CD14-positive monocyte (primary cell): ENCODE measurements around the gene EML6. TPM values are rescaled to one million over a fixed set of nuclear protein-coding genes. Genes with fewer than 3 reads are reported as not detected.

ENCODE experiments used
- DNase-seq, 3 donors: peaks; one replicate each; pipeline ENCODE4 v3.0.0-alpha.2; 2011 to 2022
- H2AFZ ChIP-seq: 2 replicates; pipeline ENCODE4 v1.6.0; 2012; ENCODE audit warnings: mild to moderate bottlenecking, low read depth, low read length, inconsistent platforms; ENCODE audit not compliant: insufficient read depth, poor library complexity, severe bottlenecking
- H3K27ac ChIP-seq, 2 donors: 1 replicate in 1 of 2; 2 replicates in 1 of 2; pipeline ENCODE4 v1.5.1; 2012 to 2013; ENCODE audit warnings: low read length in 2 of 2, control low read depth in 1 of 2, inconsistent platforms in 1 of 2, low read depth in 1 of 2, mild to moderate bottlenecking in 1 of 2
- H3K27me3 ChIP-seq, 2 donors: one replicate each; pipeline versions ENCODE4 v1.6.0 to v1.6.1; 2011 to 2013; ENCODE audit warnings: low read length in 2 of 2; ENCODE audit not compliant: control insufficient read depth in 2 of 2, insufficient read depth in 2 of 2
- H3K36me3 ChIP-seq, 2 donors: replicated peaks in 1 of 2; 1 replicate in 1 of 2; 2 replicates in 1 of 2; pipeline versions ENCODE4 v1.5.1 to v1.6.1; 2012 to 2013; ENCODE audit warnings: low read length in 2 of 2, control low read depth in 1 of 2, inconsistent platforms in 1 of 2, mild to moderate bottlenecking in 1 of 2; ENCODE audit not compliant: insufficient read depth in 2 of 2, control insufficient read depth in 1 of 2
- H3K4me1 ChIP-seq, 2 donors: 1 replicate in 1 of 2; 2 replicates in 1 of 2; pipeline versions ENCODE4 v1.5.1 to v1.6.1; 2012 to 2013; ENCODE audit warnings: low read length in 2 of 2, control low read depth in 1 of 2, inconsistent platforms in 1 of 2, mild to moderate bottlenecking in 1 of 2, moderate library complexity in 1 of 2; ENCODE audit not compliant: insufficient read depth in 2 of 2, control insufficient read depth in 1 of 2
- H3K4me2 ChIP-seq: replicated peaks from 2 replicates; pipeline ENCODE3; 2012; ENCODE audit warnings: low read length, moderate library complexity, mild to moderate bottlenecking; ENCODE audit not compliant: poor library complexity, severe bottlenecking; ENCODE audit errors: extremely low read depth
- H3K4me3 ChIP-seq, 3 experiments: fragments of 200-600 bp in 1 of 3; sonication (generic) in 1 of 3; replicated peaks in 1 of 3; 1 replicate in 2 of 3; 2 replicates in 1 of 3; pipeline ENCODE4 v1.5.1; 2011 to 2013; ENCODE audit warnings: low read length in 3 of 3, mild to moderate bottlenecking in 3 of 3, control low read depth in 2 of 3, low read depth in 2 of 3, inconsistent platforms in 1 of 3, moderate library complexity in 1 of 3
- H3K79me2 ChIP-seq: 2 replicates; pipeline ENCODE4 v1.6.0; 2012; ENCODE audit warnings: mild to moderate bottlenecking, control low read depth, inconsistent platforms, low read length, moderate library complexity; ENCODE audit not compliant: insufficient read depth
- H3K9ac ChIP-seq: 2 replicates; pipeline ENCODE4 v1.6.0; 2017; ENCODE audit warnings: low read length, mild to moderate bottlenecking; ENCODE audit not compliant: insufficient read depth, poor library complexity, severe bottlenecking
- H3K9me3 ChIP-seq, 2 donors: replicated peaks in 1 of 2; 1 replicate in 1 of 2; 2 replicates in 1 of 2; pipeline versions ENCODE4 v1.5.1 to v1.6.1; 2012 to 2013; ENCODE audit warnings: low read length in 2 of 2, control low read depth in 1 of 2; ENCODE audit not compliant: control insufficient read depth in 1 of 2, insufficient read depth in 1 of 2
- H4K20me1 ChIP-seq: 2 replicates; pipeline ENCODE4 v1.6.0; 2012; ENCODE audit warnings: mild to moderate bottlenecking, low read length, control low read depth, moderate library complexity; ENCODE audit not compliant: insufficient read depth
- H3K27ac Mint-ChIP-seq, 7 donors: one replicate each; pipeline ENCODE4 v1.8.0; 2020; ENCODE audit warnings: mild to moderate bottlenecking in 7 of 7, mixed read lengths in 7 of 7, moderate library complexity in 6 of 7, inconsistent platforms in 2 of 7
- H3K27me3 Mint-ChIP-seq, 3 donors: one replicate each; pipeline ENCODE4 v1.8.0; 2021 to 2022; ENCODE audit warnings: low read depth in 3 of 3, mild to moderate bottlenecking in 3 of 3, mixed read lengths in 3 of 3, moderate library complexity in 3 of 3, inconsistent platforms in 1 of 3
- H3K36me3 Mint-ChIP-seq, 2 donors: one replicate each; pipeline ENCODE4 v1.8.0; 2020; ENCODE audit warnings: mixed read lengths in 2 of 2, inconsistent platforms in 1 of 2, mild to moderate bottlenecking in 1 of 2
- H3K4me1 Mint-ChIP-seq: one replicate; pipeline ENCODE4 v1.8.0; 2020; ENCODE audit warnings: mild to moderate bottlenecking, mixed read lengths
- H3K4me3 Mint-ChIP-seq, 2 donors: one replicate each; pipeline ENCODE4 v1.8.0; 2020; ENCODE audit warnings: mild to moderate bottlenecking in 2 of 2, mixed read lengths in 2 of 2, moderate library complexity in 1 of 2
- H3K9me3 Mint-ChIP-seq, 7 donors: one replicate each; pipeline ENCODE4 v1.8.0; 2020 to 2022; ENCODE audit warnings: mixed read lengths in 7 of 7, mild to moderate bottlenecking in 6 of 7, moderate library complexity in 6 of 7, inconsistent platforms in 2 of 7
- CTCF ChIP-seq: fragments of 200-600 bp; IDR thresholded peaks from one replicate; pipeline ENCODE4 v1.8.0; 2022; ENCODE audit warnings: antibody characterized with exemption, mild to moderate bottlenecking
- WGBS: methylation state at CpG from one replicate; pipeline ENCODE4 v1.1.5; 2013; ENCODE audit warnings: missing lambda C conversion rate; ENCODE audit not compliant: insufficient coverage; 5-methylcytosine and 5-hydroxymethylcytosine counted together
- intact Hi-C, 2 donors: fragments of 100-400 bp; cut with micrococcal nuclease; formaldehyde crosslinking; loops; one replicate each; pipeline versions ENCODE4 v1.15.0 to v1.15.1; 2023
- polyA plus RNA-seq, 3 donors: library from polyadenylated mRNA; depleted of rRNA in 1 of 3; unstranded in 2 of 3; stranded (reverse) in 1 of 3; fragments of 300-500 nt in 2 of 3; fragments of >200 nt in 1 of 3; fragmentation: Illumina TruSeq in 2 of 3; gene quantifications; 1 replicate in 2 of 3; 2 replicates in 1 of 3; pipeline ENCODE4 v1.2.3, GENCODE V29; 2012 to 2021

Gene EML6
- polyA plus RNA-seq, 3 donors = 0.79 TPM; not detected in 2

GRCh38 chr2:54947136-54947535 lies 223.7 kb downstream of the EML6 start:
- H3K36me3 ChIP-seq = no peaks in the 10 kb centered on the region
- Mint-ChIP-seq H3K4me3 (no peak overlapping the region), H3K9me3 (peaks cover 0 to 4% (median 0%) of the 10 kb centered on the region in 7 donors), H3K27ac (no peak overlapping the region), H3K36me3 (no peaks in the 10 kb centered on the region), H3K4me1 (no peaks in the 10 kb centered on the region), H3K27me3 (peaks cover 0 to 4% (median 2%) of the 10 kb centered on the region in 3 donors)
- no peak for DNase-seq
- no peak overlapping the region for H3K27ac ChIP-seq
- H3K79me2 ChIP-seq = no peaks in the 10 kb centered on the region
- no peaks in the 10 kb centered on the region for H3K9me3 ChIP-seq
- TF ChIP-seq CTCF = no peak
- H3K27me3 ChIP-seq = no peaks in the 10 kb centered on the region
- 75% methylated on average over 2 of the region's 11 CpGs for WGBS
- no peak overlapping the region for H3K4me2 ChIP-seq
- no peak overlapping the region for H3K4me3 ChIP-seq
- H3K4me1 ChIP-seq = no peaks in the 10 kb centered on the region
- no peak overlapping the region for H2AFZ ChIP-seq
- intact Hi-C loops = no loop called here
- H3K9ac ChIP-seq = no peak overlapping the region
- H4K20me1 ChIP-seq = no peaks in the 10 kb centered on the region

GRCh38 chr2:54947646-54948045 lies 224.2 kb downstream of the EML6 start:
- Histone ChIP-seq H3K79me2 (no peaks in the 10 kb centered on the region), H3K9ac (no peak overlapping the region), H3K9me3 (no peaks in the 10 kb centered on the region), H3K27me3 (no peaks in the 10 kb centered on the region), H3K4me2 (no peak overlapping the region), H3K27ac (no peak overlapping the region), H4K20me1 (no peaks in the 10 kb centered on the region), H3K36me3 (no peaks in the 10 kb centered on the region), H3K4me3 (no peak overlapping the region), H3K4me1 (peaks cover under 1 to 1% of the 10 kb centered on the region in 2 donors), H2AFZ (no peak overlapping the region)
- Mint-ChIP-seq H3K36me3 (no peaks in the 10 kb centered on the region), H3K27ac (no peak overlapping the region), H3K27me3 (peaks cover 0 to 4% (median 2%) of the 10 kb centered on the region in 3 donors), H3K4me3 (no peak overlapping the region), H3K9me3 (peaks cover 0 to 4% (median 0%) of the 10 kb centered on the region in 7 donors), H3K4me1 (peaks cover under 1% of the 10 kb centered on the region)
- WGBS = 93% methylated on average over 3 of the region's 9 CpGs
- no peak for TF ChIP-seq CTCF
- intact Hi-C loops = no loop called here
- no peak for DNase-seq
